ENCODE measurements around the gene APBB2.
"Not testable (repeated sequence)": the region's sequence is repeated elsewhere in the genome, so short reads cannot be mapped to it uniquely, and the experiment has no call there.

The APBB2 gene

DNA sequence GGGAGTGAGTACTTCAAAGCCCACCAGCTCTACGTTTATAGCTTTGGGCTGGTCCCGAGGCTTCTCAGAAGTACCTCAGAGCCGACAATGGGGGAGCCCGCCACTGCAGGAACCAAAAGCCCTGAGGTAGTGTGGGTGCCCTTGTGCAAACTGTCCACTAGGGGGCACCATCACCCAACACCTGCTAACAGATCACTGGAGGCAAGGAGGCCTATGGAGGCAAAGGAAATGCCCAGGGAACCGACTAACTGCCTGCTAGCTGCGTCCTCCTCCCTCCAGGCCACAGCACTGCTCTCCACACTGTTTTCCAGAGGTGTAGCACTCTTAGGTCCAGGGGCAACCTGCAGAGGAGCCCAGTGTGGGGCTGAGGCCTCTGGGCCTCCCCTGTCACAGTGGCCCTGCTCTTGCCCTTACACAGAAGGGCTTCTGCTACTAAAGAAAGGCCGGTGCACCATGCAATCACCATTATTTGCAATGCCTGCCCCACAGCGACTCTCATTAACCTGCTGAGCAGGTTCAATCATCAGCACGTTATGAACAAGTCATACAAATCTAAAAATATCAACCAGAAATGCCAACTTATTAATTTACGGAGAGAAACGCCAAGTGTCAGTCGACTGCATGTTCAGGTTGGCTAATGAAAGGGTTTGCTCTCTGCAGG is 305.5 kb downstream of the APBB2 start:
- Mint-ChIP-seq H3K27ac (peak overlapping the region; percentile 78), H3K4me3 (peak overlapping the region; percentile 36)
- ATAC-seq: peak; percentile 66

DNA sequence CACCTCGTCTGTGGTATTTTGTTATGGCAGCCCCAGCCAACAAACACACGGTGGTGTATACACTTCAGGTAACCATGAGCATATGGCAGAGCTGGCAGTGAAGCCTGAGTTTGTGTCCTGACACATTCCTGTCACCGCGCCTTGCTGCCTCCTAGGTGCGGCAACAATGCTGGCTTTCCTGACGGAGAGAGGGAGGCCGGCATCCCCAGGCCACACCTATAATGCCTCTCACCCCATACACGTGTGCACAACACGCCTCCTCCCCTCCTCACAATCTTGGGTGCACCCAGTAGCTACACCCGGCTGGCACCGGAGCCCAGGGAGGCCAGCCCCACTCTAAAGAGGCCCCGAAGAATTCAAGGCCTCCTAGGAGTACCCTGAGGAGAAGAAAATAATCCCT is 306.0 kb downstream of the APBB2 start:
- DNase-seq (ENCODE audit: low spot score in 2 of 2) (no peak), ATAC-seq (no peak)
- Mint-ChIP-seq H3K27ac (peak overlapping the region; percentile 78), H3K9me3 (no peaks in the 10 kb centered on the region), H3K4me1 (peaks cover 18% of the 10 kb centered on the region), H3K36me3 (no peaks in the 10 kb centered on the region), H3K4me3 (peak overlapping the region; percentile 36)

More for the DNA sequence above, 305.5 kb downstream of the APBB2 start:
- peak; percentile 32 to 81 for DNase-seq (ENCODE audit: low spot score in 2 of 2)
- H3K9me3 Mint-ChIP-seq: no peaks in the 10 kb centered on the region
- H3K36me3 Mint-ChIP-seq: no peaks in the 10 kb centered on the region
- peaks cover 18% of the 10 kb centered on the region for H3K4me1 Mint-ChIP-seq

DNA sequence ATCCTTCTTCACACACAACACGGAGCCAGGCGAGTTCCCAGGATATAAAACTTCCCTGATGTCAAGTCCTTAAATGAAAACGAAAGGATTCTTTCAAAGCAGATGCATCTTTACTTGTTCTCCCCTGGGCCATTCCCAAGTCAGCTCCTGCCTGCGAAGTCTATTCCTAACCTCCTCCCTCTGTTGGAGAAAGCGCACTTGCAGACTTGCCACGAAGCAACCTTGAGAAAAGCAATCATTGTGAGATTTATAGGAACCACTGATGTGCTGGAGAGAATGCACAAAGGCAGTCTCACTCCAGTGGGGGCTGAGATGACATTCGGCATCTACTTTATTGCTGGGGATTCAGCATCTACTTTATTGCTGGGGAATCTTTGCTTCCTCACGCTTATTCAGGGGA is 308.9 kb downstream of the APBB2 start:
- H3K4me1 Mint-ChIP-seq: peaks cover 18% of the 10 kb centered on the region
- no peaks in the 10 kb centered on the region for H3K36me3 Mint-ChIP-seq
- DNase-seq (ENCODE audit: low spot score in 2 of 2) (no peak), ATAC-seq (no peak)
- H3K4me3 Mint-ChIP-seq: no peak overlapping the region
- H3K27ac Mint-ChIP-seq: no peak overlapping the region
- no peaks in the 10 kb centered on the region for H3K9me3 Mint-ChIP-seq

DNA sequence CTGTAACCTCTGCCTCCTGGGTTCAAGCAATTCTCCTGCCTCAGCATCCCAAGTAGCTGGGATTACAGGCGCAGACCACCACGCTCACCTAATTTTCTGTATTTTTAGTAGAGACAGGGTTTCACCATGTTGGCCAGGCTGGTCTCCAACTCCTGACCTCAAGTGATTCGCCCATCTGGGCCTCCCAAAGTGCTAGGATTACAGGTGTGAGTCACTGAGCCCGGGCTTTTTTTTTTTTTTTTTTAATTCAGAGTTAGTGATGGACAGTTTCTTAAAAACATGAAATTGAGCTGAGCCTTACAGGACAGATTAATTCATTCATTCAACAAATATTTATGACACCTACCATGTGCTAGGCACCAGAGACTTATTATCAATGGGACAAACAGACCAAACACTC is 313.8 kb downstream of the APBB2 start:
- not testable (repeated sequence) for DNase-seq (ENCODE audit: low spot score in 2 of 2); H3K27ac Mint-ChIP-seq; ATAC-seq; H3K36me3 Mint-ChIP-seq; H3K4me3 Mint-ChIP-seq; H3K4me1 Mint-ChIP-seq; H3K9me3 Mint-ChIP-seq

DNA sequence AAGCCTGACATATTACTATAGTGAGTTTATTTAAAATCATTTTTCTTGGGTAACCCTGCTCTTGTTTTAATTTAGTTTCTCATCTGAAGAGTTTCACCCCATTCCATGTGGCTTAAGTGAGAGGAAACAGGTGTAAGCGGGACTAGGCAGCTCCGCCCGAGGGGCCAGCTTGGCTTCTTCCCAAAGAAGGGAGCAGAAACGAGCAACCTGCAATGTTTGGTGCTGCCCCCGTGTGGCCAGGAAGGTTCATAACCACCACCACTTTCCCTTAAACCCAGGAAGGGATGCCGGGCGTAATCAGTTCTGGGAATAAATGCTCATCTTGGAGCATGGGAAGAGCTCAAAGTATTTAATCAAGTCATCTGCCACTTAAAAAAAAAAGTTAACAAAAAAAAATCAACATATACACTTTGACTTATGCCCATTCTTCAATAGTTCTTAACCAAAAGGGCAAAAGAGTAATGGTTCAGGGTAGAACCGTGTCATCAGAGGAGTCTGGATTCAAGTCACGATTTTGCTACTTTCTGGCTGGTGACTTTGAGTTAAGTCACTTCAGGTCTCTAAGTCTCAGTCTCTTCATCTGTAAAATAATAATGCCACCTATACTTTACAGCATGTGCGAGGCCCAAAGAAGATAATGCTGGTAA is 316.7 kb downstream of the APBB2 start:
- ATAC-seq (peak; percentile 54), DNase-seq (ENCODE audit: low spot score in 2 of 2) (peak; percentile 42 to 71)
- Mint-ChIP-seq H3K4me1 (no peaks in the 10 kb centered on the region), H3K4me3 (no peak overlapping the region), H3K27ac (no peak overlapping the region), H3K36me3 (no peaks in the 10 kb centered on the region), H3K9me3 (no peaks in the 10 kb centered on the region)

DNA sequence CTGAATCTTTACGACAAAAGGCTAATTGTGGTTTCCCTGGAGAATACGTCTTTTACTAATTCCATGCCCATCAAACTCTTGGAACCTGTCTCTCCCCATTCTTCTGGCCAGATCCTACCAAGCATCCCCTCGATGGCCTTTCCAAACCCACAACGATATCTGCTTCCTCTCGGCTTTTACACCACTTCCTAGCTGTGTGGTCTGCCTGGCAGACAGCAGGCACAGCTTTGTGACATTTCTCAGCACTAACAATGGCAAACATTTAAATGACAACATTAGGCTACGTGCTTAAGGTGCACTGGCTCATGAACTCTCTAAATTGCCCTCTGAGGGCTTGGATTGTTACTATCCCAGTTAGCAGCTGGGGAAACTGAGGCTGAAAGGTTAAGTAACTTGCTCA is 323.6 kb downstream of the APBB2 start:
- H3K4me1 Mint-ChIP-seq: no peaks in the 10 kb centered on the region
- no peaks in the 10 kb centered on the region for H3K36me3 Mint-ChIP-seq
- DNase-seq (ENCODE audit: low spot score in 2 of 2) (no peak), ATAC-seq (no peak)
- H3K27ac Mint-ChIP-seq: no peak overlapping the region
- H3K9me3 Mint-ChIP-seq: no peaks in the 10 kb centered on the region
- no peak overlapping the region for H3K4me3 Mint-ChIP-seq

DNA sequence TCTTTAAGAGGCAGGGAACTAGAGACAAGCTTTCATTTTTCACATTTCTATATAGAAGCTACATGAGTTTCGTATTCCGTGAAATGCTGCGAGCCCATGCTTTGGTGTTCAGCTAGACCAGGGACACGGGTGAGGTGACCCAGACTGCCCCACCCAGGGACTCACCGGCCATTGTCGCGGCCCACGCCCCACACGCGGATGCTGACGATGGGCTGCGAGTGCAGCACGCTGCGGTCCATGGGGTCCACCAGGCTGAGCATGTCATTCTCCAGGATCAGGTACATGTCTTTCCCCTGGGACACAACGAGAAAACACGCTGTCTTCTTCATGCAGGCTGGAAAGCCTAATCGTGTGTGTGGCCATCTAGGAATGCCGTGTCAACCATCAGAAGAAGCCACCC is 324.1 kb downstream of the APBB2 start:
- ATAC-seq (peak; percentile 25), DNase-seq (ENCODE audit: low spot score in 2 of 2) (no peak)
- H3K9me3 Mint-ChIP-seq: no peaks in the 10 kb centered on the region
- no peak overlapping the region for H3K27ac Mint-ChIP-seq
- no peaks in the 10 kb centered on the region for H3K36me3 Mint-ChIP-seq
- no peaks in the 10 kb centered on the region for H3K4me1 Mint-ChIP-seq
- no peak overlapping the region for H3K4me3 Mint-ChIP-seq

DNA sequence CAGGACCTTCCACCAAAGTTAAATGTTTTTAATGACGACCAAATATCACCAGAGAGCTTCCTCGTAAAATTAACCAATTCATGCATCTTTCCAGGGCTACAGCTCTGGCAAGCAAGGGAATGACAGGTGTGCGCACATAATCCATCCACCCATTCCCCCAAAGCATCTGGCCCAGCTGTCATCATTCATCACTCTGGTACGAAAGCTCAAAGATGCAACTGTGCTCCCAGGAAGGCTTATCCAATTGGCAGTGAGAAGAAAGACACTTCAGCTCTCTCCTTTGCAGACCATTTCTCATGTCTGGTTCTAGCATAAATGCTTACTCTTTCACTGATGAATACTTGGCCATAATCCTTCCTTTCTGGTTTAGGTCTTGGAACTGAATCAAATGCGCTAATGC is 325.4 kb downstream of the APBB2 start:
- DNase-seq (ENCODE audit: low spot score in 2 of 2) (no peak), ATAC-seq (no peak)
- Mint-ChIP-seq H3K4me1 (no peaks in the 10 kb centered on the region), H3K4me3 (no peak overlapping the region), H3K36me3 (no peaks in the 10 kb centered on the region), H3K27ac (no peak overlapping the region), H3K9me3 (no peaks in the 10 kb centered on the region)

DNA sequence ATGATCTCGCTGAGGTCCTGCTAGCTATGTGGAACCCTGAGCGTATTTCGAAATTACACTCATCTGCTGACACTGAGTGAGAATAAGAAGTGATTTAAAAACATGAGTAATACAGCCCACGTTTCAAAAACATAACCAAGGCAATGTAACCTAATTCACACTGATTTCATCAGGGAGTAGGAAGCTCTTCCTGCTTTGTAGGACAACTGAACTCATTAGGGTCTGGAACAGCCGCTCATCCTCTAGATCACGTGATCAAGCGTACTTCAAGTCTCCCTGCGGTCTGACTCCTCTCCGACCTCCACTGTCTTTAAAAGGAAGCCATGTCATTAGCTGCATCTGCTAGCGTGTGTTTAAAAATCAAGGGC is 326.6 kb downstream of the APBB2 start:
- no peaks in the 10 kb centered on the region for H3K36me3 Mint-ChIP-seq
- ATAC-seq: peak; percentile 62
- no peaks in the 10 kb centered on the region for H3K9me3 Mint-ChIP-seq
- H3K27ac Mint-ChIP-seq: no peak overlapping the region
- H3K4me3 Mint-ChIP-seq: no peak overlapping the region
- H3K4me1 Mint-ChIP-seq: no peaks in the 10 kb centered on the region
- no peak for DNase-seq (ENCODE audit: low spot score in 2 of 2)

DNA sequence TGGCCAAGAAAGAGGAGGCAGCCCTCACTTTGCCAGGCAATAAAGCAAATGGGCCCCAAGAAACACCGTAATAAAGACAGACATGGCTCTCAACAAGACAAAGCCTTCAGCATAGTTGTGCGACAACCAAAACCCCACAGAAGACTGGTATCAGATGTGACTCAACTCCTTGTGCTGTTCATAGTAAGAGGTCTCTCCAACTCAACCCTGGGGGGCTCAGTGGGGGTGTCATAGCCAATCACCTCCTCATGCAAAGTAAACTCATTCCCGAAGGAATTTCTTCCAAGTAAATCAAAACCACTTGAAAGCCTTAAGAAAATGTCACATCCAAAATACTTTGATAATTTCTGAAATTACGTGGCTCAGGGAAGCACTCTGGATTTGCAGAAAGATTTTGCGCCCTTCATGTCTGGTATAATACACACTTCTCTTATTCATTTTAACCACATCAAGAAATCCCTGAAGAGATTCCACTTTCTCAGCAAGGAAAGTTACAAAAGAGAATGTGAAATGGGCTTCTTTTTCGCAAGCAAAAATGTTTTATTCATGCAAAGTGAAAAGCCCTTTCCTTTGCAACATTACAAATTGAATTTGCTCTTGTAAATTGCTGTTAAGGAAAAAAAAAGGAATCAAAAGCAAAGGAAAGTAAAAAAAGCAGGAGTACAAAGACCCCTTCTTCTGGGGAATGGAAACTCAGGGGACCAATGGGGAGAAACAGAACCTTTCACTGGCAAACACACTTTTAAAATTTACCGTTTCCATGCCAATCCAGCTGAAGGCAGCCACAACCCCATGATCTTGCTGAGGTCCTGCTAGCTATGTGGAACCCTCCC is 327.2 kb downstream of the APBB2 start:
- no peaks in the 10 kb centered on the region for H3K9me3 Mint-ChIP-seq
- no peak overlapping the region for H3K27ac Mint-ChIP-seq
- no peak for ATAC-seq
- no peaks in the 10 kb centered on the region for H3K4me1 Mint-ChIP-seq
- no peak overlapping the region for H3K4me3 Mint-ChIP-seq
- H3K36me3 Mint-ChIP-seq: no peaks in the 10 kb centered on the region
- no peak for DNase-seq (ENCODE audit: low spot score in 2 of 2)

DNA sequence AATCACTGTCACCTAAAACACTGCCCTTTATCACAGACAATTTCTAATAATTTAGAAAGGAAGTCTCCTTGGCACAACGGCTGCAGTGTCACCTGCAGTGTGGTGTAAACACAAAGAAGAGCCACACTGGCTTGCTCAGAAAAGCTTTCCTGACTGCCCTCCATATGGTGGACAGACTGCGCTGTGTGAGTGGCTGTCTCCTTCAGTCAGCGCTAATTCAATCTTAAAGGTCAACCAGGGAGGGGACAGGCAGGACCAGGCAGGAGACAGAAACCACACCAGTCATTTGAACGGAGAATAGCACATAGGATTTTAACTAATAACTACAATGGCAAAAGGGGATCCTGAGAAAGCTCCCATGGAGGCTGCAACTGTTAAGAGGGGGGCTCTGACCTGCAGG is 332.5 kb downstream of the APBB2 start:
- Mint-ChIP-seq H3K9me3 (no peaks in the 10 kb centered on the region), H3K36me3 (no peaks in the 10 kb centered on the region), H3K4me1 (no peaks in the 10 kb centered on the region), H3K4me3 (no peak overlapping the region), H3K27ac (no peak overlapping the region)
- DNase-seq (ENCODE audit: low spot score in 2 of 2) (no peak), ATAC-seq (no peak)

DNA sequence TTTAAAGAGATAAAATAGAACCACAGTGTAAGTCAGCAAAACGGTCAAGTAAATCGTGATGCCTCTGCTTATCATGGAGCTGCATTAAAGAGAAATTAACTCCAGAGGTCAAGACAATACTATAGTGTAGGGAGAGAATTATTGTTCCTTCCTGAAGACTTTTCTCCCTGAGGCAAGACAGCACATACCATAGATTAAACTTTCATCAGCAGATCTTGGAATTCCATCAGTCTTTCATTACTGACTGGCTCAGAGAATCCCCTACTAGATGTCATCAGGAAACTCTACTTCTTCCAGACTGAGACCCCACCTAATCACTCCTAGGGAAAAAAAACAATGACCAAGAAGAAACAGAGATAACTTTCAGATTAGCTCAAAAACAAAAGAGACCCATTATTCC is 333.2 kb downstream of the APBB2 start:
- no peaks in the 10 kb centered on the region for H3K36me3 Mint-ChIP-seq
- ATAC-seq (no peak), DNase-seq (ENCODE audit: low spot score in 2 of 2) (no peak)
- H3K9me3 Mint-ChIP-seq: no peaks in the 10 kb centered on the region
- no peak overlapping the region for H3K27ac Mint-ChIP-seq
- no peaks in the 10 kb centered on the region for H3K4me1 Mint-ChIP-seq
- H3K4me3 Mint-ChIP-seq: no peak overlapping the region

DNA sequence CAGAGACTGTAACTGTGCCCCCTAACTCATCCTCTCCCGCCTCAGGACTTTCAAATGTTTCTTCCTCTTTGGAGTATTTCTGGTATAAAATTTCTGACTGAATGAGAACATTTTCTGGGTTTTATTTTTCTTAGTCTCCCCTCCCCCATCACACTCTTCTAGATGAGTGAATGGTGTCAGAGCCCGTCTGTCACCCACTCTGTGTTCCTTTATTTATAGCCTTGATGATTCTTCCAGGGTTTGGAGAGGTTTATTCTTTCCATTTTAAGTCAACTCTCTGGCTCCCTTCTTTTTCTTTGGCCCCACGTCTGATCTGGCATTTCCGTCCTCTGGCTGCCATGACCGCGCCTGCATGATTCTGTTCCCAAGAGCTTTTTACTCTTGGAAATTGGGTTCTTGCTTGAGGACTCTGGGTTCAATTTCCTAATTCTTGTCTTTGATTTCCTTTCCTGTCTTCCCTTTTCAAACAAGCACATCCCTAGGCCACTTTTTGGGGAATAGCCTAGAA is 335.7 kb downstream of the APBB2 start:
- Mint-ChIP-seq H3K27ac (no peak overlapping the region), H3K36me3 (no peaks in the 10 kb centered on the region), H3K9me3 (no peaks in the 10 kb centered on the region), H3K4me1 (no peaks in the 10 kb centered on the region), H3K4me3 (no peak overlapping the region)
- ATAC-seq (no peak), DNase-seq (ENCODE audit: low spot score in 2 of 2) (no peak)

DNA sequence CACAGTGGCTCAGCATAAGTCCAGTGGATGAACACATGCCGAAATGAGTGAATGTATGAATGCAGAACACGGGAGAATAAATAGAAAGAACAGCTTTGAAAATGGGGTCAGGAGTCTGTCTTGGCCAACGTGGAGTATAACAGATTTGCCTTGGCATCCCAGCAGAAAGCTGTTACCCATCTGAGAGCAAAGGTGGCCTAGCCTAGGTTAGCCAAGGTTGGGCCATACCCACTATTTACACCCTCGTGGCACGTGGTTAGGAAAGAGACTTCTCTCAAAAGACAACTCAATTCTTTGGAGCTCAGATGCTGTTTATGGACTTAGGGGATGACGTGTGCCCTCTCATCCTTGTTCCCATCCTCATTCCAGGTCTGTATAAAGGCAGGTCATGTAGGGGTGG is 337.3 kb downstream of the APBB2 start:
- ATAC-seq (no peak), DNase-seq (ENCODE audit: low spot score in 2 of 2) (no peak)
- Mint-ChIP-seq H3K36me3 (no peaks in the 10 kb centered on the region), H3K4me3 (no peak overlapping the region), H3K4me1 (no peaks in the 10 kb centered on the region), H3K27ac (no peak overlapping the region), H3K9me3 (no peaks in the 10 kb centered on the region)

DNA sequence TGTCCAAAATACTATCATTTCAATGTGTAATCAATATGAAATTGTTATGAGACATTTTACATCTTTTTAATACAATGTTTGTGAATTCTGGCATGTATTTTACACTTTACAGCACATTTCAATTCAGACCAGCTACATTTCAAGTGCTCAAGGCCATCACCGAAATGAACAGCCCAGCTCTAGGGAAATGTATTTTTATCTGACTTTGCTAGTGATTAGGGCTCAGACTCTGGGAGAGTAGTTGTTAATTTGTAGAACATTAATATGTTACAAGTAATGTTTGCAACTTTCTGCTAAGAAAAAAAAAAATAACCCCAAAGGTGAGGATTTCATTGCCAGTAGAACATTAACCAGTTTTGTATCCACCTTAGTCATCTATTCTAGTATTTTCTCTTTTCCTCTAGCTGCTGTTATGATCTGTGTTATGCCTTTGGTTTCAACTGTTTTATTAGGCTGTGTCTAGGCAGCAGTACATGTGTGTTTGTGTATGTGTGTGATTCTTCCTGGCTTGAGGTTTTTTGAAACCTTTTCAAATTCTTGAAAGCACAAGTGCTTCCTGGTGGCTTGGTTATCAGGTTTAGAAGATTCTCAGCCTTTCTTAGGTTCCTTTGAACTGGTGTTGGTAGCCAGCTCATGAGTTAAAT is 338.7 kb downstream of the APBB2 start:
- Mint-ChIP-seq H3K36me3 (no peaks in the 10 kb centered on the region), H3K9me3 (no peaks in the 10 kb centered on the region), H3K27ac (no peak overlapping the region), H3K4me3 (no peak overlapping the region), H3K4me1 (no peaks in the 10 kb centered on the region)
- DNase-seq (ENCODE audit: low spot score in 2 of 2) (no peak), ATAC-seq (no peak)
